GM15510 (cell line): ENCODE measurements around the gene CLASP1.

Experiments
- POLR2A ChIP-seq: IDR thresholded peaks from 3 replicates; pipeline ENCODE4 v1.6.1; 2011; ENCODE audit warnings: borderline replicate concordance; ENCODE audit not compliant: insufficient read length; ENCODE audit errors: extremely low read depth

Gene CLASP1

GRCh38 chr2:121640380-121641316 lies 8.6 kb downstream of the CLASP1 start:
- TF ChIP-seq POLR2A: no peak

- no peak for TF ChIP-seq POLR2A
Measured at GRCh38 chr2:121638333-121638732, 10.9 kb downstream of the CLASP1 start.

GRCh38 chr2:121635371-121635770 lies 13.9 kb downstream of the CLASP1 start:
- TF ChIP-seq POLR2A: no peak

- TF ChIP-seq POLR2A: no peak
Measured at GRCh38 chr2:121634354-121635307, 14.6 kb downstream of the CLASP1 start.

GRCh38 chr2:121633463-121633862 lies 15.8 kb downstream of the CLASP1 start:
- no peak for TF ChIP-seq POLR2A

- no peak for TF ChIP-seq POLR2A
Measured at GRCh38 chr2:121627525-121628050, 21.7 kb downstream of the CLASP1 start.

GRCh38 chr2:121626777-121627524 lies 22.3 kb downstream of the CLASP1 start:
- no peak for TF ChIP-seq POLR2A

- TF ChIP-seq POLR2A: no peak
Measured at GRCh38 chr2:121625953-121626352, 23.3 kb downstream of the CLASP1 start.

GRCh38 chr2:121617042-121617599 lies 32.1 kb downstream of the CLASP1 start:
- TF ChIP-seq POLR2A: no peak

- TF ChIP-seq POLR2A: no peak
Measured at GRCh38 chr2:121613774-121614173, 35.5 kb downstream of the CLASP1 start.

- no peak for TF ChIP-seq POLR2A
Measured at GRCh38 chr2:121613152-121613551, 36.1 kb downstream of the CLASP1 start.

- no peak for TF ChIP-seq POLR2A
Measured at GRCh38 chr2:121611730-121612705, 37.2 kb downstream of the CLASP1 start.

GRCh38 chr2:121608967-121609366 lies 40.3 kb downstream of the CLASP1 start:
- no peak for TF ChIP-seq POLR2A

GRCh38 chr2:121608367-121608766 lies 40.9 kb downstream of the CLASP1 start:
- no peak for TF ChIP-seq POLR2A
